Breast epithelium (tissue), 4 donors: Measurements from ENCODE around the gene ZHX3. TPM values are rescaled to one million over a fixed set of nuclear protein-coding genes. Genes with fewer than 3 reads are reported as not detected.

Experiments used
- DNase-seq, 2 donors: peaks; one replicate each; pipeline ENCODE4 v3.0.0-alpha.2; 2019; ENCODE audit warnings: low spot score in 2 of 2
- H3K27ac ChIP-seq, 2 donors: fragments of 200-600 bp; sonication (generic) in 1 of 2; one replicate each; pipeline ENCODE4 v1.5.1; 2016 to 2019; ENCODE audit warnings: mild to moderate bottlenecking in 1 of 2
- H3K27me3 ChIP-seq, 2 donors: fragments of 200-600 bp; sonication (generic) in 1 of 2; one replicate each; pipeline versions ENCODE4 v1.5.1 to v1.6.0; 2017 to 2019; ENCODE audit warnings: control low read depth in 1 of 2, mild to moderate bottlenecking in 1 of 2
- H3K36me3 ChIP-seq: fragments of 200-600 bp; one replicate; pipeline ENCODE4 v1.5.1; 2019
- H3K4me1 ChIP-seq, 2 donors: fragments of 200-600 bp; sonication (generic); one replicate each; pipeline ENCODE4 v1.5.1; 2016 to 2019; ENCODE audit warnings: control low read depth in 1 of 2
- H3K4me3 ChIP-seq, 3 donors: fragments of 200-600 bp; sonication (generic); 1 replicate in 2 of 3; 2 replicates in 1 of 3; pipeline ENCODE4 v1.5.1; 2016 to 2019; ENCODE audit warnings: mild to moderate bottlenecking in 3 of 3, moderate library complexity in 2 of 3
- H3K9me3 ChIP-seq, 2 donors: fragments of 200-600 bp; sonication (generic) in 1 of 2; one replicate each; pipeline ENCODE4 v1.5.1; 2016 to 2019; ENCODE audit warnings: control low read depth in 1 of 2
- POLR2A ChIP-seq: fragments of 450-650 bp; IDR thresholded peaks from one replicate; pipeline ENCODE4 v1.6.1; 2016; ENCODE audit warnings: antibody characterized with exemption, mild to moderate bottlenecking, moderate library complexity
- POLR2AphosphoS5 ChIP-seq, 3 donors: sonication (generic); formaldehyde crosslinking; IDR thresholded peaks; one replicate each; pipeline ENCODE4 v1.6.1; 2017; ENCODE audit warnings: antibody characterized with exemption in 3 of 3
- intact Hi-C: fragments of 100-400 bp; cut with DNase I; formaldehyde crosslinking; loops from one replicate; pipeline ENCODE4 v1.15.1; 2023; ENCODE audit warnings: low total_unique reads
- total RNA-seq, 3 donors: library from RNA; depleted of rRNA; stranded (reverse); fragments of >200 nt; gene quantifications; one replicate each; pipeline ENCODE4 v1.1.0, GENCODE V29; 2016
- TF ChIP-seq, protein P1 (sequence below), 3 donors: fragments of 450-650 bp; IDR thresholded peaks; one replicate each; pipeline ENCODE4 v1.5.1; 2016 to 2017; ENCODE audit warnings: antibody characterized with exemption in 3 of 3, mild to moderate bottlenecking in 3 of 3, moderate library complexity in 3 of 3

Gene ZHX3
- total RNA-seq, 3 donors from 2014 or later: 34.4 to 35.7 (median 34.6) TPM

GRCh38 chr20:41131594-41132387 is 185.7 kb downstream of the ZHX3 start:
- TF ChIP-seq, protein P1, sequence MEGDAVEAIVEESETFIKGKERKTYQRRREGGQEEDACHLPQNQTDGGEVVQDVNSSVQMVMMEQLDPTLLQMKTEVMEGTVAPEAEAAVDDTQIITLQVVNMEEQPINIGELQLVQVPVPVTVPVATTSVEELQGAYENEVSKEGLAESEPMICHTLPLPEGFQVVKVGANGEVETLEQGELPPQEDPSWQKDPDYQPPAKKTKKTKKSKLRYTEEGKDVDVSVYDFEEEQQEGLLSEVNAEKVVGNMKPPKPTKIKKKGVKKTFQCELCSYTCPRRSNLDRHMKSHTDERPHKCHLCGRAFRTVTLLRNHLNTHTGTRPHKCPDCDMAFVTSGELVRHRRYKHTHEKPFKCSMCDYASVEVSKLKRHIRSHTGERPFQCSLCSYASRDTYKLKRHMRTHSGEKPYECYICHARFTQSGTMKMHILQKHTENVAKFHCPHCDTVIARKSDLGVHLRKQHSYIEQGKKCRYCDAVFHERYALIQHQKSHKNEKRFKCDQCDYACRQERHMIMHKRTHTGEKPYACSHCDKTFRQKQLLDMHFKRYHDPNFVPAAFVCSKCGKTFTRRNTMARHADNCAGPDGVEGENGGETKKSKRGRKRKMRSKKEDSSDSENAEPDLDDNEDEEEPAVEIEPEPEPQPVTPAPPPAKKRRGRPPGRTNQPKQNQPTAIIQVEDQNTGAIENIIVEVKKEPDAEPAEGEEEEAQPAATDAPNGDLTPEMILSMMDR (IDR thresholded peaks at IDR 0.05): no peak
- TF ChIP-seq POLR2A (no peak), POLR2AphosphoS5 (IDR thresholded peaks at IDR 0.05) (no peak)
- Histone ChIP-seq H3K4me3 (no peak overlapping the region), H3K36me3 (no peaks in the 10 kb centered on the region), H3K4me1 (peaks cover 0 to 3% of the 10 kb centered on the region in 2 donors), H3K9me3 (no peaks in the 10 kb centered on the region), H3K27ac (no peak overlapping the region), H3K27me3 (no peaks in the 10 kb centered on the region)
- intact Hi-C loops: no loop called here
- no peak for DNase-seq

Other genes with a start within 250 kb of the ZHX3 start
- 100 to 1,000 TPM in 1 of 3 donors, 10 to 100 TPM in 2; 88.5 to 132 (median 92.3) TPM for gene PLCG1, start 180.2 kb downstream of the ZHX3 start, total RNA-seq
- 10 to 100 TPM; 20.8 to 43.2 (median 39.0) TPM for gene LPIN3, start 23.1 kb upstream of the ZHX3 start, total RNA-seq
- 1 to 10 TPM in 2 of 3 donors, under 1 TPM in 1; 0.32 to 7.5 (median 1.3) TPM for gene EMILIN3, start 49.1 kb upstream of the ZHX3 start, total RNA-seq